Large intestine (tissue), 3 donors: ENCODE results near the gene GDF10. TPM values are rescaled to one million over a fixed set of nuclear protein-coding genes. Genes with fewer than 3 reads are reported as not detected.

Experiments
- DNase-seq, 2 donors: peaks; one replicate each; pipeline versions ENCODE4 v3.0.0 to v3.0.0-alpha.2; 2013
- H3K27ac ChIP-seq: one replicate; pipeline ENCODE4 v1.5.1; 2013; ENCODE audit warnings: low read length
- H3K27me3 ChIP-seq: 2 replicates; pipeline ENCODE4 v1.6.1; 2013; ENCODE audit warnings: low read length; ENCODE audit not compliant: control insufficient read depth, insufficient read depth
- H3K36me3 ChIP-seq: 2 replicates; pipeline ENCODE4 v1.6.1; 2013; ENCODE audit warnings: low read length; ENCODE audit not compliant: control insufficient read depth, insufficient read depth
- H3K4me1 ChIP-seq: one replicate; pipeline ENCODE4 v1.6.1; 2013; ENCODE audit warnings: low read length; ENCODE audit not compliant: control insufficient read depth, insufficient read depth
- H3K4me3 ChIP-seq: one replicate; pipeline ENCODE4 v1.5.1; 2013; ENCODE audit warnings: low read length
- H3K9me3 ChIP-seq: one replicate; pipeline ENCODE4 v1.6.1; 2013; ENCODE audit warnings: mild to moderate bottlenecking, low read depth, low read length, moderate library complexity; ENCODE audit not compliant: control insufficient read depth
- WGBS: methylation state at CpG from one replicate; pipeline ENCODE4 v1.1.5; 2013; ENCODE audit warnings: low lambda C conversion rate; ENCODE audit not compliant: insufficient coverage; 5-methylcytosine and 5-hydroxymethylcytosine counted together
- polyA plus RNA-seq: library from polyadenylated mRNA; unstranded; fragments of 120-200 nt; gene quantifications from one replicate; pipeline ENCODE4 v1.2.1, GENCODE V29; 2013

The GDF10 gene
- polyA plus RNA-seq, 1 donor, result 2.5 TPM

GRCh38 chr10:47353351-47353750 lies 53.4 kb downstream of the GDF10 start:
- no peaks in the 10 kb centered on the region for H3K36me3 ChIP-seq
- no peaks in the 10 kb centered on the region for H3K27me3 ChIP-seq
- no peak overlapping the region for H3K4me3 ChIP-seq
- no CpG with 5 or more reads among the region's 6 CpGs for WGBS
- no peaks in the 10 kb centered on the region for H3K4me1 ChIP-seq
- H3K9me3 ChIP-seq, result no peaks in the 10 kb centered on the region
- no peak for DNase-seq
- H3K27ac ChIP-seq, result no peak overlapping the region

GRCh38 chr10:47354165-47354564 lies 54.2 kb downstream of the GDF10 start:
- no peak for DNase-seq
- Histone ChIP-seq H3K27ac (no peak overlapping the region), H3K4me1 (no peaks in the 10 kb centered on the region), H3K4me3 (no peak overlapping the region), H3K27me3 (no peaks in the 10 kb centered on the region), H3K9me3 (no peaks in the 10 kb centered on the region), H3K36me3 (no peaks in the 10 kb centered on the region)
- no CpG with 5 or more reads among the region's 4 CpGs for WGBS

- no peak for DNase-seq
- Histone ChIP-seq H3K4me3 (no peak overlapping the region), H3K27ac (no peak overlapping the region), H3K4me1 (no peaks in the 10 kb centered on the region), H3K36me3 (no peaks in the 10 kb centered on the region), H3K9me3 (no peaks in the 10 kb centered on the region), H3K27me3 (no peaks in the 10 kb centered on the region)
- WGBS, result 80% methylated on average over 1 of the region's 1 CpG
Observed at GRCh38 chr10:47354900-47355299, 54.9 kb downstream of the GDF10 start.

- H3K36me3 ChIP-seq, result no peaks in the 10 kb centered on the region
- WGBS, result no CpG with 5 or more reads among the region's 5 CpGs
- no peak overlapping the region for H3K27ac ChIP-seq
- peaks cover 3% of the 10 kb centered on the region for H3K4me1 ChIP-seq
- no peaks in the 10 kb centered on the region for H3K9me3 ChIP-seq
- no peaks in the 10 kb centered on the region for H3K27me3 ChIP-seq
- DNase-seq, result no peak
- no peak overlapping the region for H3K4me3 ChIP-seq
Observed at GRCh38 chr10:47356708-47357107, 56.7 kb downstream of the GDF10 start.

GRCh38 chr10:47357131-47357582 lies 57.2 kb downstream of the GDF10 start:
- WGBS, result no CpG with 5 or more reads among the region's 12 CpGs
- H3K9me3 ChIP-seq, result no peaks in the 10 kb centered on the region
- no peak for DNase-seq
- no peak overlapping the region for H3K4me3 ChIP-seq
- H3K27ac ChIP-seq, result no peak overlapping the region
- no peaks in the 10 kb centered on the region for H3K36me3 ChIP-seq
- H3K4me1 ChIP-seq, result peaks cover 3% of the 10 kb centered on the region
- H3K27me3 ChIP-seq, result no peaks in the 10 kb centered on the region

GRCh38 chr10:47357911-47358310 lies 57.9 kb downstream of the GDF10 start:
- Histone ChIP-seq H3K27ac (no peak overlapping the region), H3K4me1 (peaks cover 3% of the 10 kb centered on the region), H3K36me3 (no peaks in the 10 kb centered on the region), H3K9me3 (no peaks in the 10 kb centered on the region), H3K27me3 (no peaks in the 10 kb centered on the region), H3K4me3 (no peak overlapping the region)
- 100% methylated on average over 1 of the region's 3 CpGs for WGBS
- DNase-seq, result no peak

- WGBS, result no CpG with 5 or more reads among the region's 3 CpGs
- no peaks in the 10 kb centered on the region for H3K36me3 ChIP-seq
- DNase-seq, result no peak
Observed at GRCh38 chr10:47358457-47358856, 58.5 kb downstream of the GDF10 start.

GRCh38 chr10:47359101-47359500 lies 59.1 kb downstream of the GDF10 start:
- WGBS, result no CpG with 5 or more reads among the region's 2 CpGs
- H3K4me1 ChIP-seq, result peaks cover 10% of the 10 kb centered on the region
- no peak overlapping the region for H3K4me3 ChIP-seq
- no peak overlapping the region for H3K27ac ChIP-seq
- H3K27me3 ChIP-seq, result no peaks in the 10 kb centered on the region
- no peaks in the 10 kb centered on the region for H3K36me3 ChIP-seq
- H3K9me3 ChIP-seq, result no peaks in the 10 kb centered on the region
- no peak for DNase-seq

More at GRCh38 chr10:47358457-47358856, 58.5 kb downstream of the GDF10 start:
- H3K27ac ChIP-seq, result no peak overlapping the region
- peaks cover 6% of the 10 kb centered on the region for H3K4me1 ChIP-seq
- no peaks in the 10 kb centered on the region for H3K9me3 ChIP-seq
- no peaks in the 10 kb centered on the region for H3K27me3 ChIP-seq
- H3K4me3 ChIP-seq, result no peak overlapping the region

GRCh38 chr10:47359626-47360418 lies 59.8 kb downstream of the GDF10 start:
- H3K9me3 ChIP-seq, result no peaks in the 10 kb centered on the region
- no peak overlapping the region for H3K27ac ChIP-seq
- no peaks in the 10 kb centered on the region for H3K36me3 ChIP-seq
- H3K4me3 ChIP-seq, result no peak overlapping the region
- WGBS, result no CpG with 5 or more reads among the region's 4 CpGs
- no peak for DNase-seq
- no peaks in the 10 kb centered on the region for H3K27me3 ChIP-seq
- peaks cover 18% of the 10 kb centered on the region for H3K4me1 ChIP-seq

- Histone ChIP-seq H3K27ac (no peak overlapping the region), H3K4me3 (no peak overlapping the region), H3K4me1 (peaks cover 21% of the 10 kb centered on the region), H3K27me3 (no peaks in the 10 kb centered on the region), H3K9me3 (no peaks in the 10 kb centered on the region), H3K36me3 (no peaks in the 10 kb centered on the region)
- no peak for DNase-seq
- no CpG with 5 or more reads among the region's 14 CpGs for WGBS
Observed at GRCh38 chr10:47360419-47361040, 60.5 kb downstream of the GDF10 start.
